SK-N-SH (cell line): Measurements from ENCODE around the gene ISL2. TPM values are rescaled to one million over a fixed set of nuclear protein-coding genes. Genes with fewer than 3 reads are reported as not detected.

ENCODE experiments used
- CTCF ChIA-PET: fragments of 300-600, 350-600 bp; formaldehyde crosslinking; extraction: SDS; loops from one replicate; lab custom pipeline; 2021; lab: Yijun Ruan, JAX
- POLR2A ChIA-PET: fragments of 350-600 bp; sonication (Branson Sonifier 250); formaldehyde crosslinking; extraction: SDS; loops from one replicate; lab custom pipeline; 2020; ENCODE audit warnings: antibody characterized with exemption, inconsistent platforms; lab: Yijun Ruan, JAX
- DNase-seq: peaks from one replicate; pipeline ENCODE4 v3.0.0; 2012
- H2AFZ ChIP-seq: fragments of 200-600 bp; sonication (generic); 2 replicates; pipeline ENCODE4 v1.8.1; 2016; ENCODE audit warnings: antibody characterized with exemption, mild to moderate bottlenecking, low read depth
- H3F3A ChIP-seq: fragments of 200-600 bp; sonication (generic); replicated peaks from 2 replicates; pipeline ENCODE3; 2016; ENCODE audit warnings: antibody characterized with exemption, mild to moderate bottlenecking; ENCODE audit not compliant: insufficient read depth
- H3K27ac ChIP-seq, 2 experiments: fragments of 200-500 bp in 1 of 2; fragments of 200-600 bp in 1 of 2; sonication (Bioruptor generic) in 1 of 2; sonication (generic), shearing (Covaris generic) in 1 of 2; 2 replicates each; pipeline versions ENCODE4 v1.5.1 to v1.6.1; 2014 to 2016; ENCODE audit warnings: low read depth in 2 of 2, inconsistent platforms in 1 of 2, low read length in 1 of 2, mild to moderate bottlenecking in 1 of 2, mixed read lengths in 1 of 2
- H3K27me3 ChIP-seq: fragments of 200-600 bp; sonication (generic), shearing (Covaris generic); 2 replicates; pipeline ENCODE4 v1.6.1; 2016; ENCODE audit warnings: mixed run types; ENCODE audit not compliant: insufficient read depth
- H3K36me3 ChIP-seq, 2 experiments: fragments of 200-500 bp in 1 of 2; fragments of 200-600 bp in 1 of 2; sonication (Bioruptor generic) in 1 of 2; sonication (generic) in 1 of 2; replicated peaks in 1 of 2; 2 replicates each; pipeline versions ENCODE3 to v1.5.1; 2014 to 2016; ENCODE audit warnings: low read length in 1 of 2, mild to moderate bottlenecking in 1 of 2; ENCODE audit not compliant: insufficient read depth in 2 of 2, control insufficient read depth in 1 of 2
- H3K4me1 ChIP-seq, 2 experiments: fragments of 200-500 bp in 1 of 2; fragments of 200-600 bp in 1 of 2; sonication (Bioruptor generic) in 1 of 2; sonication (generic), shearing (Covaris generic) in 1 of 2; 2 replicates each; pipeline versions ENCODE4 v1.5.1 to v1.6.1; 2014 to 2016; ENCODE audit warnings: low read depth in 1 of 2, low read length in 1 of 2, mixed run types in 1 of 2; ENCODE audit not compliant: insufficient read depth in 2 of 2, control insufficient read depth in 1 of 2
- H3K4me2 ChIP-seq: fragments of 200-600 bp; sonication (generic), shearing (Covaris generic); 2 replicates; pipeline ENCODE4 v1.6.1; 2017; ENCODE audit warnings: mixed run types
- H3K4me3 ChIP-seq, 2 experiments: fragments of 200-500 bp in 1 of 2; fragments of 200-600 bp in 1 of 2; sonication (Bioruptor generic) in 1 of 2; sonication (generic), shearing (Covaris generic) in 1 of 2; 2 replicates each; pipeline versions ENCODE4 v1.5.1 to v1.8.1; 2014 to 2016; ENCODE audit warnings: low read depth in 2 of 2, inconsistent platforms in 1 of 2, low read length in 1 of 2, mild to moderate bottlenecking in 1 of 2, mixed read lengths in 1 of 2, moderate library complexity in 1 of 2
- H3K79me2 ChIP-seq: fragments of 200-600 bp; sonication (generic); 2 replicates; pipeline ENCODE4 v1.8.1; 2017; ENCODE audit warnings: mild to moderate bottlenecking; ENCODE audit not compliant: insufficient read depth
- H3K9ac ChIP-seq: fragments of 200-600 bp; sonication (generic); 2 replicates; pipeline ENCODE4 v1.6.1; 2017; ENCODE audit warnings: mixed run types
- H3K9me2 ChIP-seq: fragments of 200-600 bp; sonication (generic); 2 replicates; pipeline ENCODE4 v1.6.1; 2017; ENCODE audit warnings: mixed run types
- H3K9me3 ChIP-seq: fragments of 200-600 bp; sonication (generic); 2 replicates; pipeline ENCODE4 v1.6.1; 2017; ENCODE audit warnings: mixed run types, mild to moderate bottlenecking, moderate library complexity
- H4K20me1 ChIP-seq: fragments of 200-600 bp; sonication (generic); 2 replicates; pipeline ENCODE4 v1.6.1; 2017; ENCODE audit warnings: mild to moderate bottlenecking, mixed run types; ENCODE audit not compliant: insufficient read depth
- FOXJ3 ChIP-seq: sonication (generic); formaldehyde crosslinking; IDR thresholded peaks from 2 replicates; pipeline ENCODE4 v1.5.1; 2020; ENCODE audit warnings: mild to moderate bottlenecking, missing genetic modification reagents
- MXI1 ChIP-seq: IDR thresholded peaks from 2 replicates; pipeline ENCODE4 v1.6.1; 2012; ENCODE audit warnings: mild to moderate bottlenecking, low read depth, low read length, improper control_type of control experiment
- RAD21 ChIP-seq: IDR thresholded peaks from 2 replicates; pipeline ENCODE4 v1.6.1; 2012; ENCODE audit warnings: mild to moderate bottlenecking, low read length
- RCOR1 ChIP-seq: fragments of 150-350 bp; IDR thresholded peaks from 2 replicates; pipeline ENCODE4 v1.6.1; 2017; ENCODE audit warnings: antibody characterized with exemption, low read length
- WGBS: methylation state at CpG from one replicate; pipeline ENCODE4 v1.1.6; 2017; ENCODE audit warnings: low lambda C conversion rate; 5-methylcytosine and 5-hydroxymethylcytosine counted together
- polyA plus RNA-seq, 3 experiments: library from polyadenylated mRNA; depleted of rRNA; stranded (reverse); fragments of >200 nt; gene quantifications; 2 replicates each; pipeline ENCODE4 v1.2.3, GENCODE V29; 2012
- TF ChIP-seq, protein P1 (sequence below): fragments of 200-600 bp; sonication (generic); IDR thresholded peaks from 2 replicates; pipeline ENCODE4 v1.6.1; 2017; ENCODE audit warnings: antibody characterized with exemption, mild to moderate bottlenecking, moderate library complexity
- TF ChIP-seq, protein P2 (sequence below): IDR thresholded peaks from 2 replicates; pipeline ENCODE4 v1.4.0; 2012; ENCODE audit warnings: low read depth

Gene ISL2
- polyA plus RNA-seq, 1 of the 3 experiments (the other 2 are of a cell fraction), result 6.0 TPM

DNA sequence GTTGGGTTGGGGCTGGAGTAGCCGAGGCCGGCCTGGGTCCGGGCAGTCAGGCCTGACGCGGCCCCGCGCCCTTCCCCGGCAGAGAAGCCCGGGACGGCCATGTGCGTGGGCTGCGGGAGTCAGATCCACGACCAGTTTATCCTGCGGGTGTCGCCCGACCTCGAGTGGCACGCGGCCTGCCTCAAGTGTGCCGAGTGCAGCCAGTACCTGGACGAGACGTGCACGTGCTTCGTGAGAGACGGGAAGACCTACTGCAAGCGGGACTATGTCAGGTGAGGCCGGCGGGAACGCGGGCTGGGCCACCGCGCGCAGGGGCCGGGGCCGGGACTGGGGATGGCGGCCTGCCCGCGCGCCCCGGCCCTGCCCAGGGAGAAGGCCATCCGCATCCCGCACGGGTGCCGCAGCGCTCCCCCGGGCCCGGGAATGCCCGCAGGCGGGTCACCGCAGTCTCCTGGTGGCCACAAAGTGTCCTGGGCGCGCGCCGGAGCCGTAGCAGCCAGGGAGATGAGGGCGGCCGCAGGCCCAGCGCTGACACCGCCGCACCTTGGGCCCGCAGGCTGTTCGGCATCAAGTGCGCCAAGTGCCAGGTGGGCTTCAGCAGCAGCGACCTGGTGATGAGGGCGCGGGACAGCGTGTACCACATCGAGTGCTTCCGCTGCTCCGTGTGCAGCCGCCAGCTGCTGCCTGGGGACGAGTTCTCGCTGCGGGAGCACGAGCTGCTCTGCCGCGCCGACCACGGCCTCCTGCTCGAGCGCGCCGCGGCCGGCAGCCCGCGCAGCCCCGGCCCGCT lies 1.3 kb downstream of the ISL2 start:
- Histone ChIP-seq H3F3A (peaks cover 8% of the 10 kb centered on the region), H3K9ac (peak overlapping the region; percentile 62), H3K27me3 (no peaks in the 10 kb centered on the region), H3K27ac (peak overlapping the region; percentile 56 to 71), H3K9me2 (no peaks in the 10 kb centered on the region), H3K36me3 (peaks cover 0 to 17% of the 10 kb centered on the region in 2 experiments), H3K4me1 (peaks cover 4 to 26% of the 10 kb centered on the region in 2 experiments; a peak in 2 of 4 replicates), H4K20me1 (0 out of 2 replicates have a peak, but pooled peaks cover 4% of the 10 kb centered on the region), H3K4me2 (peak overlapping the region; percentile 91), H3K4me3 (peak overlapping the region; percentile 54 to 74), H3K79me2 (peaks cover 22% of the 10 kb centered on the region), H2AFZ (peak overlapping the region; percentile 89), H3K9me3 (no peaks in the 10 kb centered on the region)
- no peak for TF ChIP-seq RAD21
- TF ChIP-seq, protein P1, sequence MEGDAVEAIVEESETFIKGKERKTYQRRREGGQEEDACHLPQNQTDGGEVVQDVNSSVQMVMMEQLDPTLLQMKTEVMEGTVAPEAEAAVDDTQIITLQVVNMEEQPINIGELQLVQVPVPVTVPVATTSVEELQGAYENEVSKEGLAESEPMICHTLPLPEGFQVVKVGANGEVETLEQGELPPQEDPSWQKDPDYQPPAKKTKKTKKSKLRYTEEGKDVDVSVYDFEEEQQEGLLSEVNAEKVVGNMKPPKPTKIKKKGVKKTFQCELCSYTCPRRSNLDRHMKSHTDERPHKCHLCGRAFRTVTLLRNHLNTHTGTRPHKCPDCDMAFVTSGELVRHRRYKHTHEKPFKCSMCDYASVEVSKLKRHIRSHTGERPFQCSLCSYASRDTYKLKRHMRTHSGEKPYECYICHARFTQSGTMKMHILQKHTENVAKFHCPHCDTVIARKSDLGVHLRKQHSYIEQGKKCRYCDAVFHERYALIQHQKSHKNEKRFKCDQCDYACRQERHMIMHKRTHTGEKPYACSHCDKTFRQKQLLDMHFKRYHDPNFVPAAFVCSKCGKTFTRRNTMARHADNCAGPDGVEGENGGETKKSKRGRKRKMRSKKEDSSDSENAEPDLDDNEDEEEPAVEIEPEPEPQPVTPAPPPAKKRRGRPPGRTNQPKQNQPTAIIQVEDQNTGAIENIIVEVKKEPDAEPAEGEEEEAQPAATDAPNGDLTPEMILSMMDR, result 0 out of 2 replicates have a peak, but pooled peaks have one; percentile 5
- peak; percentile 83 for TF ChIP-seq MXI1
- TF ChIP-seq, protein P2, sequence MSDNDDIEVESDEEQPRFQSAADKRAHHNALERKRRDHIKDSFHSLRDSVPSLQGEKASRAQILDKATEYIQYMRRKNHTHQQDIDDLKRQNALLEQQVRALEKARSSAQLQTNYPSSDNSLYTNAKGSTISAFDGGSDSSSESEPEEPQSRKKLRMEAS, result peak; percentile 87; the same call in 1 of the 2 replicates
- ChIA-PET CTCF (interaction anchor here (1.2 kb wide), 2 partner anchors 141 to 278 kb away, joined by 4 read pairs; partner anchors contain the start of gene TMEM266), POLR2A (interaction anchor here (1.5 kb wide), 1 partner anchor 181 kb away, joined by 4 read pairs; no protein-coding TSS in a partner anchor)
- peak; percentile 79 for DNase-seq
- 42% methylated on average over 31 of the region's 89 CpGs for WGBS

DNA sequence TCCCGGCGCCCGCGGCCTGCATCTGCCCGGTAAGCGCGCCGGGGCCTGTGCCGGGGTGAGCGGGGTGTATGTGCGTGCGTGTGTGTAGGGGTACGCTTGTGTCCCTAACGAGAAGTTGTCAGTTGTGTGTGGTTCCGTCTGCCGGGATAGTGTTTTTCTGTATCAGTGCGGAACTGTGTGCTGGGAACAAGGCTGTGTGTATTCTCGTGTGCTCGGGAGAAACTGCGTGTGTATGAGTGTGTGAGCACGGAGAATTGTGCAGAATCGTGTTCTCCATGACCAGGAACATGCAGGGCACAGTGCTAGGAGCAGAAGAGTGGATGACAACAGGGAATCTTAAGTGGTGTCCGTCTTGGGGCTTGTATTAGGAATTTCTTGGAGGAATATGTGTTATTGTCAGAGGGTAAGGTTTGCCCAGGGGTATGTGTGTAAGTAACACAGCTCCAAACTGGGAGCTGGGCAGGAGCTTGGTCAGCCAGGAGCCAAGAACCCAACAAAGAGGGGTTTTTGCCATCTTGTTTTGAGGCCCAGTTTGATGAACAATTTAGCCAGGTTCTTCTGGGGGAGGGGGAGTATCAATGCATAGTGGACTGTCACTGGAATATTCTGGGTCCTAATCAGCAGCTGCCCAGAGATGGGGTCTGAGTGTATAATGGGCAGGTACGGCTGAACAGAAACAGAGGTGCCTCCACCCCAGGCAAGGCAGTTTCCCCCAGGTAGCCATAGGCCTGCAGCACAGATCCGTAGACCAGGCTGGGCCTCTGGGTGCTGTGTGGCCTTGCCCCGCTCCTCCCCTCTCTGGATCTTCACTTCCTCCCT lies 2.1 kb downstream of the ISL2 start:
- Histone ChIP-seq H2AFZ (no peak overlapping the region), H3K4me3 (peak overlapping the region; percentile 54 to 74), H3K9me2 (no peaks in the 10 kb centered on the region), H3K27me3 (no peaks in the 10 kb centered on the region), H3K79me2 (peaks cover 22% of the 10 kb centered on the region), H3K9ac (peak overlapping the region; percentile 62; the same call in 1 of the 2 replicates), H3F3A (peaks cover 8% of the 10 kb centered on the region), H3K9me3 (no peaks in the 10 kb centered on the region), H3K4me2 (peak overlapping the region; percentile 91), H3K36me3 (peaks cover 0 to 17% of the 10 kb centered on the region in 2 experiments), H3K27ac (no peak overlapping the region), H4K20me1 (0 out of 2 replicates have a peak, but pooled peaks cover 4% of the 10 kb centered on the region), H3K4me1 (peaks cover 4 to 29% of the 10 kb centered on the region in 2 experiments; a peak in 2 of 4 replicates)
- POLR2A ChIA-PET, result no interaction called here
- WGBS, result 51% methylated on average over 14 of the region's 26 CpGs
- no peak for TF ChIP-seq FOXJ3 (CRISPR knock-in tag)
- no peak for TF ChIP-seq RCOR1
- CTCF ChIA-PET, result interaction anchor here (1.2 kb wide), 1 partner anchor 279 kb away, joined by 4 read pairs; the partner anchor contains the start of gene TMEM266
- peak; percentile 42 for DNase-seq
